ENCODE measurements around the gene ZCCHC10. TPM values are rescaled to one million over a fixed set of nuclear protein-coding genes. Genes with fewer than 3 reads are reported as not detected.

ZCCHC10 gene
- total and polyA plus RNA-seq, 9 of the 15 experiments (the other 6 are each of a cell fraction or from before 2014, with no cell fraction given), result 11.9 to 146 (median 51.8) TPM

- no peak for TF ChIP-seq ELK3 (CRISPR knock-in tag; IDR thresholded peaks at IDR 0.05)
These were observed 39.7 kb upstream of the ZCCHC10 start (continued) for GRCh38 chr5:133066045-133066444.

- peaks cover 61% of the 10 kb centered on the region for H3K79me2 ChIP-seq (ENCODE audit: control insufficient read depth, insufficient read depth, low read length)
- no peak for TF ChIP-seq TRIM24 (IDR thresholded peaks at IDR 0.05)
- no peak for TF ChIP-seq SREBF1 (IDR thresholded peaks at IDR 0.05; ENCODE audit: borderline replicate concordance, low read depth, low read length)
- TF ChIP-seq, protein P1, sequence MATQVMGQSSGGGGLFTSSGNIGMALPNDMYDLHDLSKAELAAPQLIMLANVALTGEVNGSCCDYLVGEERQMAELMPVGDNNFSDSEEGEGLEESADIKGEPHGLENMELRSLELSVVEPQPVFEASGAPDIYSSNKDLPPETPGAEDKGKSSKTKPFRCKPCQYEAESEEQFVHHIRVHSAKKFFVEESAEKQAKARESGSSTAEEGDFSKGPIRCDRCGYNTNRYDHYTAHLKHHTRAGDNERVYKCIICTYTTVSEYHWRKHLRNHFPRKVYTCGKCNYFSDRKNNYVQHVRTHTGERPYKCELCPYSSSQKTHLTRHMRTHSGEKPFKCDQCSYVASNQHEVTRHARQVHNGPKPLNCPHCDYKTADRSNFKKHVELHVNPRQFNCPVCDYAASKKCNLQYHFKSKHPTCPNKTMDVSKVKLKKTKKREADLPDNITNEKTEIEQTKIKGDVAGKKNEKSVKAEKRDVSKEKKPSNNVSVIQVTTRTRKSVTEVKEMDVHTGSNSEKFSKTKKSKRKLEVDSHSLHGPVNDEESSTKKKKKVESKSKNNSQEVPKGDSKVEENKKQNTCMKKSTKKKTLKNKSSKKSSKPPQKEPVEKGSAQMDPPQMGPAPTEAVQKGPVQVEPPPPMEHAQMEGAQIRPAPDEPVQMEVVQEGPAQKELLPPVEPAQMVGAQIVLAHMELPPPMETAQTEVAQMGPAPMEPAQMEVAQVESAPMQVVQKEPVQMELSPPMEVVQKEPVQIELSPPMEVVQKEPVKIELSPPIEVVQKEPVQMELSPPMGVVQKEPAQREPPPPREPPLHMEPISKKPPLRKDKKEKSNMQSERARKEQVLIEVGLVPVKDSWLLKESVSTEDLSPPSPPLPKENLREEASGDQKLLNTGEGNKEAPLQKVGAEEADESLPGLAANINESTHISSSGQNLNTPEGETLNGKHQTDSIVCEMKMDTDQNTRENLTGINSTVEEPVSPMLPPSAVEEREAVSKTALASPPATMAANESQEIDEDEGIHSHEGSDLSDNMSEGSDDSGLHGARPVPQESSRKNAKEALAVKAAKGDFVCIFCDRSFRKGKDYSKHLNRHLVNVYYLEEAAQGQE (IDR thresholded peaks at IDR 0.05; ENCODE audit: borderline replicate concordance), result no peak
- TF ChIP-seq, protein P1 (CRISPR knock-in tag; IDR thresholded peaks at IDR 0.05; ENCODE audit: low read depth), result no peak
- no peak for TF ChIP-seq BRD4 (IDR thresholded peaks at IDR 0.05)
- TF ChIP-seq BCOR (IDR thresholded peaks at IDR 0.05), result no peak
- TF ChIP-seq KLF10 (CRISPR knock-in tag; IDR thresholded peaks at IDR 0.05), result no peak
- no peak for TF ChIP-seq IRF1 (CRISPR knock-in tag; IDR thresholded peaks at IDR 0.05; ENCODE audit: borderline replicate concordance)
- TF ChIP-seq ZNF354B (CRISPR knock-in tag; IDR thresholded peaks at IDR 0.05), result no peak
- no peak for TF ChIP-seq HDGF (IDR thresholded peaks at IDR 0.05)
- TF ChIP-seq ZNF212 (CRISPR knock-in tag; IDR thresholded peaks at IDR 0.05), result no peak
- no peak for TF ChIP-seq ZNF174 (CRISPR knock-in tag; IDR thresholded peaks at IDR 0.05)
- no peak for TF ChIP-seq CBX3 (IDR thresholded peaks at IDR 0.05; ENCODE audit: borderline replicate concordance in 1 of 2, low read length in 2 of 2)
- no peak for TF ChIP-seq RFX7 (CRISPR knock-in tag; IDR thresholded peaks at IDR 0.05)
These were observed 39.1 kb upstream of the ZCCHC10 start for GRCh38 chr5:133065471-133065870.

More at GRCh38 chr5:133065471-133065870, 39.1 kb upstream of the ZCCHC10 start:
- H3K9ac ChIP-seq (ENCODE audit: insufficient read depth in 1 of 2, low read depth in 2 of 2, low read length in 2 of 2), result no peak overlapping the region
- no peak overlapping the region for H3K4me3 ChIP-seq
- FAIRE-seq (no peak), ATAC-seq (no peak), DNase-seq (ENCODE audit: extremely low read depth in 1 of 4, low spot score in 3 of 4) (no peak)
- intact Hi-C loops (cut with micrococcal nuclease) (no loop called here), in situ Hi-C loops (cut with MboI) (no loop called here)
- H3K27me3 ChIP-seq (ENCODE audit: control insufficient read depth in 2 of 2, insufficient read depth in 2 of 2, low read length in 2 of 2), result no peaks in the 10 kb centered on the region
- 94% methylated on average over 1 of the region's 1 CpG for WGBS (ENCODE audit: insufficient coverage, low coverage, missing lambda C conversion rate)
- BruUV-seq (replicated peaks), result no TSS peak
- peaks cover 13% of the 10 kb centered on the region for H4K20me1 ChIP-seq (replicated peaks; ENCODE audit: control insufficient read depth, insufficient read depth, low read length)
- H3K9me1 ChIP-seq (ENCODE audit: control insufficient read depth, insufficient read depth, low read length), result no peaks in the 10 kb centered on the region
- no peak overlapping the region for H3K27ac ChIP-seq (ENCODE audit: extremely low read depth, low read depth, low read length)
- ChIA-PET POLR2A (no interaction called here), CTCF (ENCODE audit: low intra/inter-chr PET ratio) (no interaction called here)
- H3K4me1 ChIP-seq (replicated peaks in 1 of 2; ENCODE audit: control insufficient read depth in 2 of 2, insufficient read depth in 2 of 2, low read length in 2 of 2), result no peaks in the 10 kb centered on the region
- peaks cover 75% of the 10 kb centered on the region for H3K36me3 ChIP-seq (ENCODE audit: control insufficient read depth, insufficient read depth, low read length)
- no peak overlapping the region for H2AFZ ChIP-seq (ENCODE audit: low read depth, low read length)
- H3K4me2 ChIP-seq (ENCODE audit: insufficient read depth, low read length), result no peak overlapping the region
- H3K9me3 ChIP-seq (replicated peaks; ENCODE audit: control insufficient read depth, insufficient read depth, low read depth, low read length), result no peaks in the 10 kb centered on the region
